ENCODE measurements around the gene S100A10. TPM values are rescaled to one million over a fixed set of nuclear protein-coding genes. Genes with fewer than 3 reads are reported as not detected.

S100A10 gene
- total RNA-seq, 1 experiment from 2014 or later, result 1,436 TPM

- H3K27me3 ChIP-seq (ENCODE audit: insufficient read depth, low read depth), result no peaks in the 10 kb centered on the region
- H4K20me1 ChIP-seq (ENCODE audit: insufficient read depth), result no peaks in the 10 kb centered on the region
- no peak overlapping the region for H3K4me2 ChIP-seq
- no peaks in the 10 kb centered on the region for H3K79me2 ChIP-seq (ENCODE audit: low read depth)
- no TSS peak for BruUV-seq (replicated peaks)
- H2AFZ ChIP-seq, result no peak overlapping the region
- POLR2A ChIA-PET (ENCODE audit: unreplicated experiment), result interaction anchor here (0.5 to 0.6 kb wide), 3 partner anchors 62 to 333 kb away, joined by 3 to 4 read pairs (median 3); no protein-coding TSS in a partner anchor
- H3K9me3 ChIP-seq (ENCODE audit: insufficient read depth, low read depth), result no peaks in the 10 kb centered on the region
- intact Hi-C loops (cut with micrococcal nuclease; ENCODE audit: unreplicated experiment), result no loop called here
- H3F3A ChIP-seq (ENCODE audit: insufficient read depth, low read depth), result peaks cover 31% of the 10 kb centered on the region
- CTCF ChIA-PET, result interaction anchor here (0.7 to 1.1 kb wide), 2 partner anchors 28 to 32 kb away, joined by 3 to 9 read pairs; no protein-coding TSS in a partner anchor
- no peak for TF ChIP-seq CTCF (conservative IDR thresholded peaks at IDR 0.05)
- no peak for TF ChIP-seq EZH2 (IDR thresholded peaks at IDR 0.05; ENCODE audit: low read depth)
- no peak overlapping the region for H3K27ac ChIP-seq
- no peak for DNase-seq
- no peaks in the 10 kb centered on the region for H3K9me2 ChIP-seq (ENCODE audit: insufficient read depth)
- H3K4me1 ChIP-seq (replicated peaks; ENCODE audit: insufficient read depth), result peaks cover 28% of the 10 kb centered on the region
- no peaks in the 10 kb centered on the region for H3K36me3 ChIP-seq (ENCODE audit: low read depth)
- no peak overlapping the region for H3K4me3 ChIP-seq
Measured at GRCh38 chr1:151936653-151937052, 57.0 kb downstream of the S100A10 start.

DNA sequence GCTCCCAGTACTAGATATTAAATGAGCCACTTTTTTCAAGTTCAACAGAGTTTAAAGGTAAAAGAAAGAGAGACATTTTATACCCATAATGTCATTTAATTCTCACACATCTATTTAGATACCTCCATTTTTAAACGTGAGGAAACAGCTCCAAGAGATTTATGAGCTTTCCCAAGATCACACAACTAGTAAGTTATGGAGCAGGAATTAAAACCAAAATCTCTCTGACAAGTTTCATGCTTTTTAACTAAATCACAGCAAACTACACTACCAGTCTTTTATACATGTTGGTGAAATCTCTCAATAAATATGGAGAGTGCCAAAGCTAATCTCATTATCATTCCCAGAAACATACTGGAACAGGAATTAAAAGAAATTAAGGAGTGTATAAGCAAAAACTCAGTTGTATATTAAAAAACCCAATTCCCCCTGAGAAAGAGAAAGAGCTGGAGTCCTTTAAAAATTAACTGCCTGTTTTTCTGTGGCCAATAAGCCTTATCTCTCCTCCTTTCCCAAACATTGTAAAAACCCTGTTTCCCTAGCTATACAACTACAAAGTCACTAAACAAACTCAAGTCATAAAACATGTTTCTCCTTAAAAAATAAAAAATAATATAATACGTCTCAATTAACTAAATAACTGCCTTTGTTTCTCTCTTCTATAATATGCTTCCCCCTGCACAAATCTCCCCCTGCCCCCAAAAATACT lies 57.6 kb downstream of the S100A10 start:
- H4K20me1 ChIP-seq (ENCODE audit: insufficient read depth), result no peaks in the 10 kb centered on the region
- H3K4me3 ChIP-seq, result no peak overlapping the region
- no peak overlapping the region for H3K27ac ChIP-seq
- no peaks in the 10 kb centered on the region for H3K27me3 ChIP-seq (ENCODE audit: insufficient read depth, low read depth)
- no peaks in the 10 kb centered on the region for H3K9me3 ChIP-seq (ENCODE audit: insufficient read depth, low read depth)
- H3K9me2 ChIP-seq (ENCODE audit: insufficient read depth), result no peaks in the 10 kb centered on the region
- intact Hi-C loops (cut with micrococcal nuclease; ENCODE audit: unreplicated experiment), result loop anchor here (2.0 kb wide), 1 partner anchor 53 kb away; no protein-coding TSS in a partner anchor
- TF ChIP-seq CTCF (conservative IDR thresholded peaks at IDR 0.05) (no peak), EZH2 (IDR thresholded peaks at IDR 0.05; ENCODE audit: low read depth) (no peak)
- H3F3A ChIP-seq (ENCODE audit: insufficient read depth, low read depth), result peaks cover 25% of the 10 kb centered on the region
- peaks cover 22% of the 10 kb centered on the region for H3K4me1 ChIP-seq (replicated peaks; ENCODE audit: insufficient read depth)
- CTCF ChIA-PET, result interaction anchor here (0.7 to 1.3 kb wide), 5 partner anchors 9 to 67 kb away, joined by 3 to 9 read pairs (median 4); no protein-coding TSS in a partner anchor
- H3K4me2 ChIP-seq, result no peak overlapping the region
- no peaks in the 10 kb centered on the region for H3K79me2 ChIP-seq (ENCODE audit: low read depth)
- no TSS peak for BruUV-seq (replicated peaks)
- H2AFZ ChIP-seq, result no peak overlapping the region
- POLR2A ChIA-PET (ENCODE audit: unreplicated experiment), result interaction anchor here (0.5 to 0.8 kb wide), 4 partner anchors 44 to 332 kb away, joined by 3 to 10 read pairs (median 4); no protein-coding TSS in a partner anchor
- H3K36me3 ChIP-seq (ENCODE audit: low read depth), result no peaks in the 10 kb centered on the region
- DNase-seq, result no peak

- Histone ChIP-seq H3K79me2 (ENCODE audit: low read depth) (no peaks in the 10 kb centered on the region), H3K4me3 (no peak overlapping the region), H4K20me1 (ENCODE audit: insufficient read depth) (no peaks in the 10 kb centered on the region), H3F3A (ENCODE audit: insufficient read depth, low read depth) (peaks cover 16% of the 10 kb centered on the region), H3K36me3 (ENCODE audit: low read depth) (peaks cover 3% of the 10 kb centered on the region; the same call in 1 of the 2 replicates), H3K27ac (no peak overlapping the region), H2AFZ (no peak overlapping the region), H3K27me3 (ENCODE audit: insufficient read depth, low read depth) (no peaks in the 10 kb centered on the region), H3K4me1 (replicated peaks; ENCODE audit: insufficient read depth) (peaks cover 13% of the 10 kb centered on the region), H3K9me2 (ENCODE audit: insufficient read depth) (no peaks in the 10 kb centered on the region), H3K9me3 (ENCODE audit: insufficient read depth, low read depth) (no peaks in the 10 kb centered on the region), H3K4me2 (no peak overlapping the region)
- intact Hi-C loops (cut with micrococcal nuclease; ENCODE audit: unreplicated experiment), result loop anchor here (2.0 kb wide), 1 partner anchor 54 kb away; no protein-coding TSS in a partner anchor
- DNase-seq, result no peak
- TF ChIP-seq EZH2 (IDR thresholded peaks at IDR 0.05; ENCODE audit: low read depth) (no peak), CTCF (conservative IDR thresholded peaks at IDR 0.05) (no peak)
- POLR2A ChIA-PET (ENCODE audit: unreplicated experiment), result interaction anchor here (0.7 to 0.8 kb wide), 3 partner anchors 45 to 95 kb away, joined by 3 to 10 read pairs (median 4); no protein-coding TSS in a partner anchor
- CTCF ChIA-PET, result interaction anchor here (1.0 to 1.4 kb wide), 5 partner anchors 10 to 68 kb away, joined by 3 to 6 read pairs (median 4); partner anchors contain the start of gene THEM4
- no TSS peak for BruUV-seq (replicated peaks)
Measured at GRCh38 chr1:151935154-151935553, 58.5 kb downstream of the S100A10 start.

All from PC-9 (cell line).